Measurements from ENCODE around the gene BGLAP.

The BGLAP gene

DNA sequence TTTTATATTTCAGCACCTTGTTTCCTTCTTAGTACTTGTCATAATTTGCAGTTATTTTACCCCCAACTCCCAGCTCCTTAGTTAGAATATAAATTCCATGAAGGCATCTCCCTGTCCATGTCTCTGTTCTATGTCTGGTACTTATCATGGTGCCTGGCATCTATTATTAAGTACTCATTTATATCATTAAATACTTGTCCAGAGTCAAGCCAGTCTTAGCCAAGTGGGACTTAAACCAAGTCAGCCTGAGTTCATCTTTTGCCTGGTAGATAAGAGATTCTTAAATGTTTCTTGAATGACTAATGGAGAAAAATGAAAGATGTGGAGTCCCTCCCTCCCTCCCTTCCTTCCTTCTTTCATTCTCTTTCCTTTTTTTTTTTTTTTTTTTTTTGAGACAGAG, 38.7 kb upstream of the BGLAP start:
- TF ChIP-seq, protein P1, sequence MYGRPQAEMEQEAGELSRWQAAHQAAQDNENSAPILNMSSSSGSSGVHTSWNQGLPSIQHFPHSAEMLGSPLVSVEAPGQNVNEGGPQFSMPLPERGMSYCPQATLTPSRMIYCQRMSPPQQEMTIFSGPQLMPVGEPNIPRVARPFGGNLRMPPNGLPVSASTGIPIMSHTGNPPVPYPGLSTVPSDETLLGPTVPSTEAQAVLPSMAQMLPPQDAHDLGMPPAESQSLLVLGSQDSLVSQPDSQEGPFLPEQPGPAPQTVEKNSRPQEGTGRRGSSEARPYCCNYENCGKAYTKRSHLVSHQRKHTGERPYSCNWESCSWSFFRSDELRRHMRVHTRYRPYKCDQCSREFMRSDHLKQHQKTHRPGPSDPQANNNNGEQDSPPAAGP (tag by site-specific recombination; IDR thresholded peaks at IDR 0.05): no peak
- no peak for TF ChIP-seq ZNF214 (tag by site-specific recombination; IDR thresholded peaks at IDR 0.05; ENCODE audit: borderline replicate concordance)
- TF ChIP-seq ZSCAN16 (tag by site-specific recombination; IDR thresholded peaks at IDR 0.05): no peak
- no peak for TF ChIP-seq WT1 (tag by site-specific recombination; IDR thresholded peaks at IDR 0.05)
- TF ChIP-seq ZNF776 (tag by site-specific recombination; IDR thresholded peaks at IDR 0.05; ENCODE audit: borderline replicate concordance): no peak
- TF ChIP-seq, protein P2, sequence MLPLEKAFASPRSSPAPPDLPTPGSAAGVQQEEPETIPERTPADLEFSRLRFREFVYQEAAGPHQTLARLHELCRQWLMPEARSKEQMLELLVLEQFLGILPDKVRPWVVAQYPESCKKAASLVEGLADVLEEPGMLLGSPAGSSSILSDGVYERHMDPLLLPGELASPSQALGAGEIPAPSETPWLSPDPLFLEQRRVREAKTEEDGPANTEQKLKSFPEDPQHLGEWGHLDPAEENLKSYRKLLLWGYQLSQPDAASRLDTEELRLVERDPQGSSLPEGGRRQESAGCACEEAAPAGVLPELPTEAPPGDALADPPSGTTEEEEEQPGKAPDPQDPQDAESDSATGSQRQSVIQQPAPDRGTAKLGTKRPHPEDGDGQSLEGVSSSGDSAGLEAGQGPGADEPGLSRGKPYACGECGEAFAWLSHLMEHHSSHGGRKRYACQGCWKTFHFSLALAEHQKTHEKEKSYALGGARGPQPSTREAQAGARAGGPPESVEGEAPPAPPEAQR (tag by site-specific recombination; IDR thresholded peaks at IDR 0.05): no peak
- TF ChIP-seq, protein P3, sequence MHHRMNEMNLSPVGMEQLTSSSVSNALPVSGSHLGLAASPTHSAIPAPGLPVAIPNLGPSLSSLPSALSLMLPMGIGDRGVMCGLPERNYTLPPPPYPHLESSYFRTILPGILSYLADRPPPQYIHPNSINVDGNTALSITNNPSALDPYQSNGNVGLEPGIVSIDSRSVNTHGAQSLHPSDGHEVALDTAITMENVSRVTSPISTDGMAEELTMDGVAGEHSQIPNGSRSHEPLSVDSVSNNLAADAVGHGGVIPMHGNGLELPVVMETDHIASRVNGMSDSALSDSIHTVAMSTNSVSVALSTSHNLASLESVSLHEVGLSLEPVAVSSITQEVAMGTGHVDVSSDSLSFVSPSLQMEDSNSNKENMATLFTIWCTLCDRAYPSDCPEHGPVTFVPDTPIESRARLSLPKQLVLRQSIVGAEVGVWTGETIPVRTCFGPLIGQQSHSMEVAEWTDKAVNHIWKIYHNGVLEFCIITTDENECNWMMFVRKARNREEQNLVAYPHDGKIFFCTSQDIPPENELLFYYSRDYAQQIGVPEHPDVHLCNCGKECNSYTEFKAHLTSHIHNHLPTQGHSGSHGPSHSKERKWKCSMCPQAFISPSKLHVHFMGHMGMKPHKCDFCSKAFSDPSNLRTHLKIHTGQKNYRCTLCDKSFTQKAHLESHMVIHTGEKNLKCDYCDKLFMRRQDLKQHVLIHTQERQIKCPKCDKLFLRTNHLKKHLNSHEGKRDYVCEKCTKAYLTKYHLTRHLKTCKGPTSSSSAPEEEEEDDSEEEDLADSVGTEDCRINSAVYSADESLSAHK (tag by site-specific recombination; IDR thresholded peaks at IDR 0.05): no peak
- no peak for TF ChIP-seq KLF8 (tag by site-specific recombination; IDR thresholded peaks at IDR 0.05)
- TF ChIP-seq ZNF670 (tag by site-specific recombination; IDR thresholded peaks at IDR 0.05; ENCODE audit: low read depth): no peak
- no peak for TF ChIP-seq ZNF623 (tag by site-specific recombination; IDR thresholded peaks at IDR 0.05)
- no peak for TF ChIP-seq ZBTB8A (tag by site-specific recombination; IDR thresholded peaks at IDR 0.05)
- TF ChIP-seq ZNF747 (tag by site-specific recombination; IDR thresholded peaks at IDR 0.05): no peak
- no peak for TF ChIP-seq ZNF501 (tag by site-specific recombination; IDR thresholded peaks at IDR 0.05)
- TF ChIP-seq ZNF558 (tag by site-specific recombination; IDR thresholded peaks at IDR 0.05): no peak
- TF ChIP-seq ZNF274 (IDR thresholded peaks at IDR 0.05; ENCODE audit: low read length): no peak
- TF ChIP-seq ZNF274 (tag by site-specific recombination; IDR thresholded peaks at IDR 0.05; ENCODE audit: borderline replicate concordance): no peak
- TF ChIP-seq KLF1 (tag by site-specific recombination; IDR thresholded peaks at IDR 0.05): no peak
- no peak for TF ChIP-seq ZNF221 (tag by site-specific recombination; IDR thresholded peaks at IDR 0.05; ENCODE audit: borderline replicate concordance)
- Histone ChIP-seq H3K9me3 (ENCODE audit: control insufficient read depth, insufficient read depth, low read depth, low read length) (no peaks in the 10 kb centered on the region), H3K27ac (ENCODE audit: extremely low read depth, low read depth, low read length) (no peak overlapping the region), H3K4me3 (ENCODE audit: low read depth, low read length) (no peak overlapping the region), H3K4me1 (ENCODE audit: control insufficient read depth, insufficient read depth, low read length) (no peaks in the 10 kb centered on the region), H3K36me3 (ENCODE audit: control insufficient read depth in 2 of 2, insufficient read depth in 1 of 2, low read length in 2 of 2) (peaks cover 16 to 71% of the 10 kb centered on the region in 2 experiments; a peak in 2 of 3 replicates)
- ChIA-PET CTCF (interaction anchor here (0.6 to 1.5 kb wide), 3 partner anchors 8 to 177 kb away, joined by 3 to 4 read pairs (median 3); no protein-coding TSS in a partner anchor), POLR2A (interaction anchor here (1.4 to 1.5 kb wide), 2 partner anchors 9 to 10 kb away, joined by 4 read pairs; partner anchors contain the start of genes PMF1 and SLC25A44)

DNA sequence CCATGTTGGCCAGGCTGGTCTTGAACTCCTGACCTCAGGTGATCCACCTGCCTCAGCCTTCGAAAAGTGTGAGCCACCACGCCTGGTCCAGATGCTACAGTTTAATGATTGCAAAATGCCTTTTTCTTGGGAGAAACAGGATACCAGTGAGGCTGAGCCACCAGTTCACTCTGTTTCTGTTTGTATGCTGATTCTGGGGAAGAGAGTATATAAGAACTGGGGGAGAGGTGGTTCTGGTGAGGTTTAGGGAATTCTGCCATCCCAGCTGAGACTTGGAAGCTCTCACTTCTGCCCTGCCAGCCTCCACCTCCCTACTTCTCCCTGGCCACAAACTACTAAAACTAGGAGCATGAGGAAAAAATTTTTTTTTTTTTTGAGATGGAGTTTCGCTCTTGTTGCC, 37.3 kb upstream of the BGLAP start:
- Histone ChIP-seq H3K27ac (ENCODE audit: extremely low read depth, low read depth, low read length) (no peak overlapping the region), H3K4me1 (ENCODE audit: control insufficient read depth, insufficient read depth, low read length) (no peaks in the 10 kb centered on the region), H3K36me3 (ENCODE audit: control insufficient read depth in 2 of 2, insufficient read depth in 1 of 2, low read length in 2 of 2) (peaks cover 21 to 72% of the 10 kb centered on the region in 2 experiments; a peak in 2 of 3 replicates), H3K9me3 (ENCODE audit: control insufficient read depth, insufficient read depth, low read depth, low read length) (no peaks in the 10 kb centered on the region), H3K4me3 (ENCODE audit: low read depth, low read length) (no peak overlapping the region)
- POLR2A ChIA-PET: interaction anchor here (1.5 kb wide), 1 partner anchor 11 kb away, joined by 3 read pairs; the partner anchor contains the start of gene SLC25A44
- TF ChIP-seq ZBTB1 (tag by site-specific recombination; IDR thresholded peaks at IDR 0.05) (no peak), ZNF571 (tag by site-specific recombination; IDR thresholded peaks at IDR 0.05) (no peak), ZNF561 (tag by site-specific recombination; IDR thresholded peaks at IDR 0.05; ENCODE audit: borderline replicate concordance) (no peak), SP3 (tag by site-specific recombination; IDR thresholded peaks at IDR 0.05) (no peak)
- TF ChIP-seq, protein P4, sequence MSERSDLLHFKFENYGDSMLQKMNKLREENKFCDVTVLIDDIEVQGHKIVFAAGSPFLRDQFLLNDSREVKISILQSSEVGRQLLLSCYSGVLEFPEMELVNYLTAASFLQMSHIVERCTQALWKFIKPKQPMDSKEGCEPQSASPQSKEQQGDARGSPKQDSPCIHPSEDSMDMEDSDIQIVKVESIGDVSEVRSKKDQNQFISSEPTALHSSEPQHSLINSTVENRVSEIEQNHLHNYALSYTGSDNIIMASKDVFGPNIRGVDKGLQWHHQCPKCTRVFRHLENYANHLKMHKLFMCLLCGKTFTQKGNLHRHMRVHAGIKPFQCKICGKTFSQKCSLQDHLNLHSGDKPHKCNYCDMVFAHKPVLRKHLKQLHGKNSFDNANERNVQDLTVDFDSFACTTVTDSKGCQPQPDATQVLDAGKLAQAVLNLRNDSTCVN (tag by site-specific recombination; optimal IDR thresholded peaks at IDR 0.05): no peak
- TF ChIP-seq, protein P5, sequence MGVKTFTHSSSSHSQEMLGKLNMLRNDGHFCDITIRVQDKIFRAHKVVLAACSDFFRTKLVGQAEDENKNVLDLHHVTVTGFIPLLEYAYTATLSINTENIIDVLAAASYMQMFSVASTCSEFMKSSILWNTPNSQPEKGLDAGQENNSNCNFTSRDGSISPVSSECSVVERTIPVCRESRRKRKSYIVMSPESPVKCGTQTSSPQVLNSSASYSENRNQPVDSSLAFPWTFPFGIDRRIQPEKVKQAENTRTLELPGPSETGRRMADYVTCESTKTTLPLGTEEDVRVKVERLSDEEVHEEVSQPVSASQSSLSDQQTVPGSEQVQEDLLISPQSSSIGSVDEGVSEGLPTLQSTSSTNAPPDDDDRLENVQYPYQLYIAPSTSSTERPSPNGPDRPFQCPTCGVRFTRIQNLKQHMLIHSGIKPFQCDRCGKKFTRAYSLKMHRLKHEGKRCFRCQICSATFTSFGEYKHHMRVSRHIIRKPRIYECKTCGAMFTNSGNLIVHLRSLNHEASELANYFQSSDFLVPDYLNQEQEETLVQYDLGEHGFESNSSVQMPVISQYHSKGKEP (tag by site-specific recombination; IDR thresholded peaks at IDR 0.05): no peak
- CTCF ChIA-PET: no interaction called here

Measured in HEK293 (cell line).